H9 (cell line): ENCODE measurements around the gene RAB22A. TPM values are rescaled to one million over a fixed set of nuclear protein-coding genes. Genes with fewer than 3 reads are reported as not detected.

Source experiments
- DNase-seq: peaks from one replicate; pipeline ENCODE4 v3.0.0-alpha.2; 2017
- H2AFZ ChIP-seq: one replicate; pipeline ENCODE4 v1.6.1; 2013; ENCODE audit warnings: mild to moderate bottlenecking, low read length, control low read depth, moderate library complexity
- H2AK5ac ChIP-seq: 2 replicates; pipeline ENCODE4 v1.6.1; 2013; ENCODE audit warnings: low read length, control low read depth, mixed read lengths; ENCODE audit not compliant: insufficient read length
- H2BK120ac ChIP-seq: one replicate; pipeline ENCODE4 v1.6.1; 2013; ENCODE audit warnings: low read depth, mild to moderate bottlenecking, low read length, control low read depth, inconsistent platforms; ENCODE audit not compliant: poor library complexity, severe bottlenecking
- H2BK12ac ChIP-seq: 2 replicates; pipeline ENCODE4 v1.6.1; 2013; ENCODE audit warnings: low read length, control low read depth, mixed read lengths, low read depth; ENCODE audit not compliant: insufficient read length
- H2BK15ac ChIP-seq: 2 replicates; pipeline ENCODE4 v1.6.1; 2013; ENCODE audit warnings: low read depth, low read length, control low read depth
- H2BK20ac ChIP-seq: one replicate; pipeline ENCODE4 v1.6.1; 2013; ENCODE audit warnings: low read depth, mild to moderate bottlenecking, low read length, control low read depth, inconsistent platforms; ENCODE audit not compliant: poor library complexity, severe bottlenecking
- H2BK5ac ChIP-seq: 2 replicates; pipeline ENCODE4 v1.6.1; 2013; ENCODE audit warnings: low read length, control low read depth, mixed read lengths; ENCODE audit not compliant: insufficient read length
- H3K14ac ChIP-seq: 2 replicates; pipeline ENCODE4 v1.6.1; 2013; ENCODE audit warnings: low read length, control low read depth; ENCODE audit not compliant: insufficient read depth
- H3K18ac ChIP-seq: 2 replicates; pipeline ENCODE4 v1.6.1; 2013; ENCODE audit warnings: low read depth, mild to moderate bottlenecking, mixed read lengths, low read length, control low read depth; ENCODE audit not compliant: insufficient read length
- H3K23ac ChIP-seq: 2 replicates; pipeline ENCODE4 v1.6.1; 2013; ENCODE audit warnings: low read length, control low read depth, mixed read lengths, low read depth; ENCODE audit not compliant: insufficient read length
- H3K23me2 ChIP-seq: 2 replicates; pipeline ENCODE4 v1.6.1; 2013; ENCODE audit warnings: low read depth, mild to moderate bottlenecking, mixed read lengths, low read length, control low read depth; ENCODE audit not compliant: insufficient read length, poor library complexity, severe bottlenecking
- H3K27ac ChIP-seq: 2 replicates; pipeline ENCODE4 v1.5.1; 2013; ENCODE audit warnings: low read length, control low read depth, mixed read lengths, low read depth; ENCODE audit not compliant: insufficient read length
- H3K27me3 ChIP-seq: 2 replicates; pipeline ENCODE4 v1.6.1; 2013; ENCODE audit warnings: low read length, control low read depth, inconsistent platforms; ENCODE audit not compliant: insufficient read depth
- H3K4ac ChIP-seq: 2 replicates; pipeline ENCODE4 v1.6.1; 2013; ENCODE audit warnings: low read depth, mild to moderate bottlenecking, control low read depth, inconsistent platforms, low read length, moderate library complexity
- H3K4me1 ChIP-seq: 2 replicates; pipeline ENCODE4 v1.6.1; 2013; ENCODE audit warnings: low read length, control low read depth, inconsistent platforms; ENCODE audit not compliant: insufficient read depth
- H3K4me2 ChIP-seq: 2 replicates; pipeline ENCODE4 v1.6.1; 2013; ENCODE audit warnings: low read length, control low read depth, mixed read lengths; ENCODE audit not compliant: insufficient read length, insufficient read depth
- H3K56ac ChIP-seq: 2 replicates; pipeline ENCODE4 v1.6.1; 2013; ENCODE audit warnings: low read depth, mild to moderate bottlenecking, mixed read lengths, low read length, control low read depth; ENCODE audit not compliant: insufficient read length
- H3K79me1 ChIP-seq: 2 replicates; pipeline ENCODE4 v1.6.1; 2013; ENCODE audit warnings: low read depth, mild to moderate bottlenecking, moderate library complexity, low read length, control low read depth, inconsistent platforms; ENCODE audit not compliant: insufficient read depth, poor library complexity, severe bottlenecking
- H3K79me2 ChIP-seq: 2 replicates; pipeline ENCODE4 v1.6.1; 2013; ENCODE audit warnings: low read length, control low read depth, inconsistent platforms; ENCODE audit not compliant: insufficient read depth
- H3K9ac ChIP-seq: 2 replicates; pipeline ENCODE4 v1.6.1; 2013; ENCODE audit warnings: low read length, control low read depth, mixed read lengths; ENCODE audit not compliant: insufficient read length; ENCODE audit errors: extremely low read depth
- H3K9me3 ChIP-seq: one replicate; pipeline ENCODE4 v1.6.1; 2013; ENCODE audit warnings: low read depth, low read length, inconsistent platforms; ENCODE audit not compliant: control insufficient read depth
- H3T11ph ChIP-seq: one replicate; pipeline ENCODE4 v1.6.1; 2013; ENCODE audit warnings: mild to moderate bottlenecking, low read length, control low read depth, inconsistent platforms
- H4K20me1 ChIP-seq: one replicate; pipeline ENCODE4 v1.6.1; 2013; ENCODE audit not compliant: control insufficient read depth, insufficient read length, insufficient read depth
- H4K5ac ChIP-seq: 2 replicates; pipeline ENCODE4 v1.6.1; 2013; ENCODE audit warnings: low read depth, mild to moderate bottlenecking, mixed read lengths, low read length, control low read depth; ENCODE audit not compliant: insufficient read length
- H4K8ac ChIP-seq: replicated peaks from 2 replicates; pipeline ENCODE4 v1.6.1; 2013; ENCODE audit warnings: low read length, control low read depth, mixed read lengths, low read depth; ENCODE audit not compliant: insufficient read length
- H4K91ac ChIP-seq: 2 replicates; pipeline ENCODE4 v1.6.1; 2013; ENCODE audit warnings: low read depth, mild to moderate bottlenecking, moderate library complexity, mixed read lengths, low read length, control low read depth; ENCODE audit not compliant: insufficient read length
- H3K27ac Mint-ChIP-seq, 3 experiments: 2 replicates in 2 of 3; 3 replicates in 1 of 3; pipeline ENCODE4 v1.8.0; 2020 to 2021; ENCODE audit warnings: mixed read lengths in 3 of 3, mild to moderate bottlenecking in 1 of 3, moderate library complexity in 1 of 3
- H3K27me3 Mint-ChIP-seq: 2 replicates; pipeline ENCODE4 v1.8.0; 2021; ENCODE audit warnings: low read depth, mild to moderate bottlenecking, moderate library complexity, mixed read lengths
- H3K36me3 Mint-ChIP-seq, 3 experiments: 2 replicates in 2 of 3; 3 replicates in 1 of 3; pipeline ENCODE4 v1.8.0; 2020 to 2021; ENCODE audit warnings: low read depth in 3 of 3, mixed read lengths in 3 of 3; ENCODE audit not compliant: insufficient read depth in 1 of 3
- H3K4me1 Mint-ChIP-seq, 2 experiments: 2 replicates each; pipeline ENCODE4 v1.8.0; 2020; ENCODE audit warnings: mixed read lengths in 2 of 2
- H3K4me3 Mint-ChIP-seq, 2 experiments: 2 replicates in 1 of 2; 3 replicates in 1 of 2; pipeline ENCODE4 v1.8.0; 2020 to 2021; ENCODE audit warnings: mild to moderate bottlenecking in 2 of 2, mixed read lengths in 2 of 2, moderate library complexity in 1 of 2
- H3K9me3 Mint-ChIP-seq, 2 experiments: 2 replicates in 1 of 2; 3 replicates in 1 of 2; pipeline ENCODE4 v1.8.0; 2020; ENCODE audit warnings: mild to moderate bottlenecking in 2 of 2, mixed read lengths in 2 of 2, moderate library complexity in 1 of 2
- CTCF ChIP-seq: fragments of 200-600 bp; sonication (generic); conservative IDR thresholded peaks from 3 replicates; pipeline ENCODE4 v1.8.0; 2021; ENCODE audit warnings: antibody characterized with exemption, mild to moderate bottlenecking
- WGBS: extraction: QIAGEN DNeasy Blood & Tissue Kit; methylation state at CpG from one replicate; pipeline ENCODE4 v1.1.7; 2013; ENCODE audit warnings: missing lambda C conversion rate, low lambda C conversion rate, mixed read lengths; ENCODE audit not compliant: insufficient read length; ENCODE audit errors: extremely low coverage; 5-methylcytosine and 5-hydroxymethylcytosine counted together
- total RNA-seq: library from RNA; stranded (reverse); gene quantifications from 2 replicates; pipeline ENCODE4 v1.2.1, GENCODE V29; 2021

The RAB22A gene
- total RNA-seq, 1 experiment from 2014 or later = 6.3 TPM

DNA sequence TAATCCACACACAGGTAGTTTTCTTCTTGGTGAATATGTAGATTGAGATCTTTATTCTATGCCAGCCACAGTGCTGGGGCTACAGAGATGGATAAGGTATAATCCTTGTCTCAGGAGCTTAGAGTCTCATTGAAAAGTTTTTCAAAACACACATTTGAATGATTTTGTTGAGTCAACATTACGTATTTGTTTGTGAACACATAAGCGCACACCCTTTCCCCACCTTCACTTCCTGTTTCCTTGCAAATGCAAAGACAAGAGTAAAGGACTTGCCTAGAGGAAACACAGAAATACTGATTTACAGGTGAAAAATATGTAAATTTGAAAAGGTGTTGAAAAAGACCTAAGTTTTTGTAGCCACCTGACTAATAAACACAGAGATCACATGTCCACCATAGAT lies 107.3 kb downstream of the RAB22A start:
- no peaks in the 10 kb centered on the region for H3K79me1 ChIP-seq
- H4K91ac ChIP-seq = no peak overlapping the region
- H2AK5ac ChIP-seq = no peak overlapping the region
- H3K4ac ChIP-seq = no peak overlapping the region
- no peak overlapping the region for H4K5ac ChIP-seq
- H2AFZ ChIP-seq = no peak overlapping the region
- no peak overlapping the region for H3K27ac ChIP-seq
- Mint-ChIP-seq H3K4me1 (peaks cover 42 to 52% of the 10 kb centered on the region in 2 experiments), H3K27me3 (no peaks in the 10 kb centered on the region), H3K27ac (peak overlapping the region in 2 of 3 experiments; percentile 80 to 91; a peak in 3 of 7 replicates), H3K9me3 (peaks cover 6 to 14% of the 10 kb centered on the region in 2 experiments), H3K4me3 (peak overlapping the region in 1 of 2 experiments; percentile 18; a peak in 2 of 5 replicates), H3K36me3 (peaks cover 27 to 38% (median 36%) of the 10 kb centered on the region in 3 experiments)
- DNase-seq = no peak
- H4K8ac ChIP-seq = no peak overlapping the region
- H2BK120ac ChIP-seq = no peak overlapping the region
- no peak overlapping the region for H3K9ac ChIP-seq
- H2BK20ac ChIP-seq = no peak overlapping the region
- H3K23ac ChIP-seq = no peak overlapping the region
- no peak overlapping the region for H3K14ac ChIP-seq
- H3T11ph ChIP-seq = no peak overlapping the region
- peaks cover 2% of the 10 kb centered on the region; the same call in 1 of the 2 replicates for H3K79me2 ChIP-seq
- no peak overlapping the region for H2BK15ac ChIP-seq
- no CpG with 5 or more reads among the region's 2 CpGs for WGBS
- no peaks in the 10 kb centered on the region for H3K9me3 ChIP-seq
- peaks cover 5% of the 10 kb centered on the region; the same call in 1 of the 2 replicates for H3K4me1 ChIP-seq
- no peak overlapping the region for H3K18ac ChIP-seq
- no peak for TF ChIP-seq CTCF
- H3K27me3 ChIP-seq = no peaks in the 10 kb centered on the region
- no peaks in the 10 kb centered on the region for H3K23me2 ChIP-seq
- no peak overlapping the region for H2BK5ac ChIP-seq
- no peak overlapping the region for H3K4me2 ChIP-seq
- H3K56ac ChIP-seq = no peak overlapping the region
- no peak overlapping the region for H2BK12ac ChIP-seq
- no peaks in the 10 kb centered on the region for H4K20me1 ChIP-seq

Other genes starting within 250 kb of the RAB22A start
- not detected in 2 replicates for gene ANKRD60, start 81.1 kb upstream of the RAB22A start, total RNA-seq
- 64.7 and 65.1 TPM in 2 replicates for gene VAPB, start 79.5 kb downstream of the RAB22A start, total RNA-seq
- gene APCDD1L, start 205.7 kb downstream of the RAB22A start, total RNA-seq = 0.68 and 1.1 TPM in 2 replicates